Esophagus squamous epithelium (tissue), 5 donors: Measurements from ENCODE around the gene KIAA1671. TPM values are rescaled to one million over a fixed set of nuclear protein-coding genes. Genes with fewer than 3 reads are reported as not detected.

Experiments
- DNase-seq: peaks from one replicate; lab custom pipeline; 2025; lab: John Stamatoyannopoulos, UW
- H3K27ac ChIP-seq, 4 donors: fragments of 200-600 bp; sonication (generic); one replicate each; pipeline ENCODE4 v1.5.1; 2016 to 2019; ENCODE audit warnings: mild to moderate bottlenecking in 1 of 4
- H3K27me3 ChIP-seq, 4 donors: fragments of 200-600 bp; sonication (generic); 1 replicate in 3 of 4; 2 replicates in 1 of 4; pipeline versions ENCODE4 v1.5.1 to v1.6.0; 2017 to 2021; ENCODE audit warnings: antibody characterized with exemption in 1 of 4
- H3K36me3 ChIP-seq, 3 donors: fragments of 200-600 bp; sonication (generic); one replicate each; pipeline ENCODE4 v1.5.1; 2016 to 2019
- H3K4me1 ChIP-seq, 3 donors: fragments of 200-600 bp; sonication (generic); one replicate each; pipeline ENCODE4 v1.5.1; 2017 to 2019
- H3K4me3 ChIP-seq, 4 donors: fragments of 200-600 bp; sonication (generic); 1 replicate in 3 of 4; 2 replicates in 1 of 4; pipeline ENCODE4 v1.5.1; 2016 to 2019; ENCODE audit warnings: mild to moderate bottlenecking in 2 of 4, moderate library complexity in 1 of 4
- H3K9me3 ChIP-seq, 3 donors: fragments of 200-600 bp; sonication (generic); one replicate each; pipeline ENCODE4 v1.5.1; 2016 to 2019
- POLR2A ChIP-seq, 4 donors: fragments of 450-650 bp; IDR thresholded peaks; one replicate each; pipeline ENCODE4 v1.6.1; 2017; ENCODE audit warnings: antibody characterized with exemption in 4 of 4, mild to moderate bottlenecking in 4 of 4, moderate library complexity in 3 of 4
- WGBS, 2 donors: methylation state at CpG; one replicate each; pipeline ENCODE4 v1.1.5; 2018; 5-methylcytosine and 5-hydroxymethylcytosine counted together
- intact Hi-C: fragments of 100-400 bp; cut with DNase I; formaldehyde crosslinking; loops from one replicate; pipeline ENCODE4 v1.15.0; 2022
- total RNA-seq, 4 donors: library from RNA; depleted of rRNA; stranded (reverse); fragments of >200 nt; gene quantifications; one replicate each; pipeline ENCODE4 v1.1.0, GENCODE V29; 2016
- TF ChIP-seq, protein P1 (sequence below), 6 experiments: fragments of 450-650 bp in 4 of 6; fragments of 200-600 bp in 2 of 6; sonication (generic) in 2 of 6; IDR thresholded peaks; one replicate each; pipeline ENCODE4 v1.5.1; 2016 to 2019; ENCODE audit warnings: antibody characterized with exemption in 6 of 6, mild to moderate bottlenecking in 4 of 6, moderate library complexity in 4 of 6
- donor health status: DM: yes; HTN: yes; CAD: no.

Gene KIAA1671
- total RNA-seq, 4 donors from 2014 or later, result 43.1 to 73.2 (median 47.5) TPM

DNA sequence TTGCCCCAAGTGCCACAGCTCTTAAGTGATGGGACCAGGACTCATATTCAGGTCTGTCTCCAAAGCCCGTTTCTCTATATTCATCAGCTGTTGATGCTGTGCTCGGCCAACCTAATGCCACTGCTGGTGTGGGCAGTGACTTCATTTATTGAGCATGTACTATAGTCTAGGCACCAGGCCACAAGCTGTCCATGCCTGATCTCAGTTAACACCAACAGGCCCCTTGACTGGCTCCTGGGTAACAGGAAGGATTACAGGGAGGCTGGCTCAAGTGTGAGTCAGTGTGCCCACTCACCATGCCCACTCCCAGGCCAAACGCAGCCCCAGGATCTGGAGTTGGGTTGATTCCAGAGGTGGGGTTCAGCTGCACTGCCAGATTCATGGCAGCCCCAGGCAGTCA, 258.3 kb downstream of the KIAA1671 start:
- H3K9me3 ChIP-seq, result no peaks in the 10 kb centered on the region
- H3K4me3 ChIP-seq, result no peak overlapping the region
- intact Hi-C loops, result no loop called here
- H3K36me3 ChIP-seq, result no peaks in the 10 kb centered on the region
- DNase-seq, result no peak
- no peaks in the 10 kb centered on the region for H3K4me1 ChIP-seq
- H3K27ac ChIP-seq, result no peak overlapping the region
- peaks cover 0 to 4% (median 0%) of the 10 kb centered on the region in 4 donors for H3K27me3 ChIP-seq
- 60% methylated on average over 1 of the region's 3 CpGs; no CpG with 5 or more reads in 1 of the 2 donors for WGBS, 2 donors
- TF ChIP-seq POLR2A (IDR thresholded peaks at IDR 0.05), result no peak
- TF ChIP-seq, protein P1, sequence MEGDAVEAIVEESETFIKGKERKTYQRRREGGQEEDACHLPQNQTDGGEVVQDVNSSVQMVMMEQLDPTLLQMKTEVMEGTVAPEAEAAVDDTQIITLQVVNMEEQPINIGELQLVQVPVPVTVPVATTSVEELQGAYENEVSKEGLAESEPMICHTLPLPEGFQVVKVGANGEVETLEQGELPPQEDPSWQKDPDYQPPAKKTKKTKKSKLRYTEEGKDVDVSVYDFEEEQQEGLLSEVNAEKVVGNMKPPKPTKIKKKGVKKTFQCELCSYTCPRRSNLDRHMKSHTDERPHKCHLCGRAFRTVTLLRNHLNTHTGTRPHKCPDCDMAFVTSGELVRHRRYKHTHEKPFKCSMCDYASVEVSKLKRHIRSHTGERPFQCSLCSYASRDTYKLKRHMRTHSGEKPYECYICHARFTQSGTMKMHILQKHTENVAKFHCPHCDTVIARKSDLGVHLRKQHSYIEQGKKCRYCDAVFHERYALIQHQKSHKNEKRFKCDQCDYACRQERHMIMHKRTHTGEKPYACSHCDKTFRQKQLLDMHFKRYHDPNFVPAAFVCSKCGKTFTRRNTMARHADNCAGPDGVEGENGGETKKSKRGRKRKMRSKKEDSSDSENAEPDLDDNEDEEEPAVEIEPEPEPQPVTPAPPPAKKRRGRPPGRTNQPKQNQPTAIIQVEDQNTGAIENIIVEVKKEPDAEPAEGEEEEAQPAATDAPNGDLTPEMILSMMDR (IDR thresholded peaks at IDR 0.05), result no peak

DNA sequence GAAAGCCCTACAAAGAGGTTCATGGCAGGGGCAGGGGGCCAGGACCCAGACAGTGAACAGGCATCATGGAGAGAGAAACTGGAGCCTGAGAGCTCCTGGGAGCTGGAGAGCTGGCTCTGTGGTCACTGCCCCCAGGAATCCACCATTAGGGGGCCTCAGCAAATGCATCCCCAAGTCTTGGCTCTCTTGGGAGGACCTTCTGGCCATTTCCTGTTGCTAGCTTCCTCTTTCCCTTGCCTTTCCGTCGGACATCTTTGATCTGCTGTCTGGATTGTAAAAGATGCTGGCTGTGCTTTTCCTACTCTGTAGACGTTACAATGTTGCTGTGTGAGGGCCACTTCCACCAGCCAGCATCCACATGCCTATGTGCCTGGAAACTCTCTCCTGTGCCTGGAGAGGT, 259.8 kb downstream of the KIAA1671 start:
- Histone ChIP-seq H3K27ac (no peak overlapping the region), H3K36me3 (no peaks in the 10 kb centered on the region), H3K4me1 (no peaks in the 10 kb centered on the region), H3K27me3 (peaks cover 0 to 9% (median 0%) of the 10 kb centered on the region in 4 donors), H3K4me3 (no peak overlapping the region), H3K9me3 (no peaks in the 10 kb centered on the region)
- intact Hi-C loops, result no loop called here
- TF ChIP-seq, protein P1 (IDR thresholded peaks at IDR 0.05), result no peak
- TF ChIP-seq POLR2A (IDR thresholded peaks at IDR 0.05), result no peak
- no peak for DNase-seq
- WGBS, 2 donors, result 62 to 63% methylated on average over 3 of the region's 3 CpGs

DNA sequence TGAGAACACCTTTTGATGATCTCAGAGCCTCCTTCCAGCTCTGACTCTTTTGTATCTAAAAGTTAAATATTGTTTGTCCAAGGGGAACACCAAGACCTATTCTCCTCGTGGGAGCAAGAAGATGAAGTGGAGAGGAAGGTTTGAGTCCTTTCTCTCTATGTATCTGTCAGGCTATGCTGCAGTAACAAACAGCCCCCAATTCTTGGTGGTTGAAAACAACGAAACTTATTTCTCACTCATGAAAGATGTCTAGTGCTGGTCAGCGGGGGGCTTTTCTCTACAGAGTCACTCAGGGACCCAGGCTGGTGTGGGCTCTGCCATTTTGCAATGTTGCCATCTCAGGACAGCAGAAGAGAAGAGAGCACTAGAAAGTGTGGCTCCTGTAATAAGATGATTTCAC, 260.7 kb downstream of the KIAA1671 start:
- 64 to 72% methylated on average over 3 of the region's 3 CpGs for WGBS, 2 donors
- TF ChIP-seq, protein P1 (IDR thresholded peaks at IDR 0.05), result no peak
- no peak for TF ChIP-seq POLR2A (IDR thresholded peaks at IDR 0.05)
- H3K36me3 ChIP-seq, result no peaks in the 10 kb centered on the region

GRCh38 chr22:25216230-25216629, 263.7 kb downstream of the KIAA1671 start:
- Histone ChIP-seq H3K4me3 (no peak overlapping the region), H3K4me1 (no peaks in the 10 kb centered on the region), H3K27me3 (peaks cover 0 to 34% (median 0%) of the 10 kb centered on the region in 4 donors), H3K27ac (no peak overlapping the region), H3K36me3 (no peaks in the 10 kb centered on the region), H3K9me3 (no peaks in the 10 kb centered on the region)
- intact Hi-C loops, result no loop called here
- DNase-seq, result no peak
- TF ChIP-seq, protein P1 (IDR thresholded peaks at IDR 0.05), result no peak
- no peak for TF ChIP-seq POLR2A (IDR thresholded peaks at IDR 0.05)
- WGBS, 2 donors, result 58 to 92% methylated on average over 1 to 2 of the region's 2 CpGs

More for the DNA sequence above, 260.7 kb downstream of the KIAA1671 start:
- H3K4me1 ChIP-seq, result no peaks in the 10 kb centered on the region
- H3K27ac ChIP-seq, result no peak overlapping the region
- no peak overlapping the region for H3K4me3 ChIP-seq
- no peaks in the 10 kb centered on the region for H3K9me3 ChIP-seq
- H3K27me3 ChIP-seq, result peaks cover 0 to 13% (median 0%) of the 10 kb centered on the region in 4 donors
- DNase-seq, result no peak
- intact Hi-C loops, result no loop called here

DNA sequence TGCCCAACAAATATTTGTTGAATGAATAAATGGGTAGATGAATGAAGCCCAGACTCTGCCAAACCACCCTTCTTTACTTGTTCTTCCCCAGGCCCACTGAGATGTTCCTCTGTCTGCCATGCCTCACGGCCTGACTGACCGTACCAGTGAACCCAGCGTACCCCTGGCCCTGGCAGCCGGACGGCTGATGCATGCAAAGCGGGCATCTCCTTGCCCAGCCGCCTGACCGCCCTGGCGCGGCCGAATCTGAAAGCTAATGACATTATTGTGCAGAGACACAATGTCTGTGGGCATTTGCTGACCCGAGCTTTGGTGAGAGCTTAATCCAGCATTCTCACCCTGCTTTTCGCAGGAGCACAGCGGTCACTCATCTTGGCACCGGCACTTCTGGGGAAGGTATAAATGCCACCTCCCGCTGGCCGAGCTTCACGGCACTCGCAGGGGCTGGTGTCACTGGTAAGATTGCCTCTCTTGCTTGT, 266.7 kb downstream of the KIAA1671 start, which contains the start of gene CRYBB2:
CRYBB2 (plus strand) TSS at position 429 of the 479 bp plus-strand sequence. CDS start 1,791 bp downstream, outside the sequence.
- no peaks in the 10 kb centered on the region for H3K4me1 ChIP-seq
- H3K36me3 ChIP-seq, result no peaks in the 10 kb centered on the region
- no peak within 1 kb of the TSS for H3K27ac ChIP-seq
- H3K4me3 ChIP-seq, result no peak within 1 kb of the TSS
- WGBS, 2 donors, result 84 to 89% methylated on average over 8 to 14 of the region's 19 CpGs
- TF ChIP-seq POLR2A (IDR thresholded peaks at IDR 0.05), result no peak
- TF ChIP-seq, protein P1 (IDR thresholded peaks at IDR 0.05), result no peak
- no peaks in the 10 kb centered on the region for H3K9me3 ChIP-seq
- DNase-seq, result no peak
- intact Hi-C loops, result no loop called here
- H3K27me3 ChIP-seq, result peaks cover 0 to 42% (median 0%) of the 10 kb centered on the region in 4 donors
